ENCODE measurements around the gene SMNDC1.

The SMNDC1 gene

DNA sequence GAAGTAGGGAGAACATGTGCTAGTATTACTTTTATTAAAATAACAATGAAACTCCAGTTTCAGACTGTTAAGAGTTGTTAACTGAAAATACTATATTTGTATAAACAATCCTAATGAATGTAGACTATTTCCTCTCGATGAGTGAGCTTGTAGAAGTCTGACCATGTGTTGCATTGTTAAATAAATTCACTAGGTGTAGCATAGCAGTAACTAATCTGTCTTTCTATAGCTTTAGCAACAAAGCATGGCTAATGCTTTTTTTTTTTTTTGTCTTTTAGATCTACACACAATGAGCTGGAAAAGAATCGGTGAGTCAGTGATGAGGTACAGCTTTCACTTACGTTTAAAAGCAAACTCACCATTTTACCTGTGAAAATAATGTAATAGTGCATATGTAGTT lies 60.2 kb downstream of the SMNDC1 start:
- no peak for DNase-seq

DNA sequence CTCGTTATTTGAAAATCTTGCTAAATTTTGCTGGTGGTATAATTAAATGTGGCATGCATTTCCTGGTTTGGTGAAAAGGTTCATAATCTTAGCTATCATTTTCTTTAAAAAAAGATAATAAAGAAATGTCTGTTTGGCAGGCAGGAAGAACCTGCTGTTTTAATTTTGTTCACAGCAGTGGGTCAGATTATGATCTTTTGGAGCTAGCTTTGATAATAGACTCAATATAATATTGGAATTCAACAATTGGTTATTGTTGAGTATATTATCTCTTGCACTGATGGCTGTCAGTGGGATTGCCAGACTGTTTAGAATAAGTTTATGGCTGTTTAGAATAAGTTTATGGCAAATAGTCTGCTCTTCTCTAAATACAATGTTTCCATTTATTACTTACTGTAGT lies 62.2 kb downstream of the SMNDC1 start:
- DNase-seq, result no peak

DNA sequence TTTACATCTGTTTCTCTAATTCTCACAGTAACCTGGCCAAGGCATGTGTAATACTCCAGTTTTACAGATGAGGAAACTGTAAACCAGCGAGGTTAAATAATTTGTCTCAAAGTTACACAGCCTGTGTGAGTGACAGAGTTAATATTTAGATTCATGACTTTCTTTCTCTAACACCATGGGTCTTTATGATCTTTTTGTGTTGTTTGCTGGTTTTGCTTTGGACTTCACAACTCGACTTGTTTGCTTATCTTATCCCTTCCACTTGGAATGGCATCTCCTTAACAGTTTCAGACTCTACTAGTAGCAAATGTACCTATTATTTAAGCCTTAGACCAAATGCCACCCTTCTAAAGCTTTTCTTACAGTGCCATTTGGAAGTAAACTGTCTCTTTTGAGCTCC lies 62.9 kb downstream of the SMNDC1 start:
- DNase-seq, result no peak

- DNase-seq, result no peak
Measured at GRCh38 chr10:110241407-110241806, 63.3 kb downstream of the SMNDC1 start.
